Lower leg skin (tissue), 4 donors: Measurements from ENCODE around the gene ADI1. TPM values are rescaled to one million over a fixed set of nuclear protein-coding genes. Genes with fewer than 3 reads are reported as not detected.
A peak's percentile ranks its signal among the peaks of the same experiment; 100 is the strongest.
"Not testable (repeated sequence)": the region's sequence is repeated elsewhere in the genome, so short reads cannot be mapped to it uniquely, and the experiment has no call there.

ENCODE experiments used
- DNase-seq, 2 donors: peaks; one replicate each; pipeline ENCODE4 v3.0.0-alpha.2; 2019; ENCODE audit warnings: low spot score in 2 of 2
- H3K4me3 ChIP-seq: fragments of 200-600 bp; sonication (generic); 2 replicates; pipeline ENCODE4 v1.5.1; 2017; ENCODE audit warnings: mild to moderate bottlenecking, low read depth; ENCODE audit not compliant: poor library complexity, severe bottlenecking
- CTCF ChIP-seq, 3 donors: fragments of 450-650 bp; IDR thresholded peaks; one replicate each; pipeline ENCODE4 v1.5.1; 2016; ENCODE audit warnings: antibody characterized with exemption in 3 of 3, mild to moderate bottlenecking in 3 of 3, moderate library complexity in 2 of 3
- POLR2A ChIP-seq, 2 donors: fragments of 450-650 bp; IDR thresholded peaks; one replicate each; pipeline ENCODE4 v1.6.1; 2016 to 2017; ENCODE audit warnings: antibody characterized with exemption in 2 of 2, mild to moderate bottlenecking in 1 of 2, moderate library complexity in 1 of 2
- WGBS, 2 donors: methylation state at CpG; one replicate each; pipeline ENCODE4 v1.1.5; 2018; 5-methylcytosine and 5-hydroxymethylcytosine counted together
- intact Hi-C: fragments of 100-400 bp; cut with DNase I; formaldehyde crosslinking; loops from one replicate; pipeline ENCODE4 v1.15.0; 2023; ENCODE audit warnings: low total_unique reads
- total RNA-seq, 4 donors: library from RNA; depleted of rRNA; stranded (reverse); fragments of >200 nt; gene quantifications; one replicate each; pipeline ENCODE4 v1.1.0, GENCODE V29; 2016

ADI1 gene
- total RNA-seq, 4 donors from 2014 or later = 29.1 to 55.5 (median 44.1) TPM

DNA sequence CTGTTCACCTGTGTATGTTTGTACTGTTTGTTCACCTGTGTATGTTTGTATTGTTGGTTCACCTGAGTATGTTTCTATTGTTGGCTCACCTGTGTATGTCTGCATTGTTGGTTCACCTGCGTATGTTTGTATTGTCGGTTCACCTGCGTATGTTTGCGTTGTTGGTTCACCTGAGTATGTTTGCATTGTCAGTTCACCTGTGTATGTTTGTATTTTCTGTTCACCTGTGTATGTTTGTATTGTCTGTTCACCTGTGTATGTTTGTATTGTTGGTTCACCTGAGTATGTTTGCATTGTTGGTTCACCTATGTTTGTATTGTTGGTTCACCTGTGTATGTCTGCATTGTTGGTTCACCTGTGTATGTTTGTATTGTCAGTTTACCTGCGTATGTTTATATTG is 14.6 kb downstream of the ADI1 start:
- no peak for TF ChIP-seq CTCF (IDR thresholded peaks at IDR 0.05)
- 92 to 93% methylated on average over 5 of the region's 5 CpGs for WGBS, 2 donors
- no peak overlapping the region for H3K4me3 ChIP-seq
- intact Hi-C loops = no loop called here
- DNase-seq = no peak

GRCh38 chr2:3503483-3503882 is 15.8 kb downstream of the ADI1 start:
- no peak for DNase-seq
- intact Hi-C loops = no loop called here
- TF ChIP-seq CTCF (IDR thresholded peaks at IDR 0.05) (no peak), POLR2A (IDR thresholded peaks at IDR 0.05) (no peak)
- 88 to 95% methylated on average over 13 of the region's 13 CpGs for WGBS, 2 donors
- no peak overlapping the region for H3K4me3 ChIP-seq

DNA sequence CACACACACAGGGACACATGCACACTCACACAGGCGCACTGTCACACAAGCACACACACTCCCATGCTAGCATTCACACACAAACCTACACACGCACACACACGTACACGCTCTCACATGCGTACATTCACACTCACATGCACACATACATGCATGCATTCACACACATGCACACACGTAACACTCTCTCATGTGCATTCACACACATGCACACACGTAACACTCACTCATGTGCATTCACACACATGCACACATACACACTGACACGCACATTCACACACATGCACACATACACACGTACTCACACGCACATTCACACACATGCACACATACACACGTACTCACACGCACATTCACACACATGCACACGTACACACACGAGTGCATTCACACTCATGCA is 16.3 kb downstream of the ADI1 start:
- WGBS, 2 donors = 91 to 93% methylated on average over 14 of the region's 14 CpGs
- no peak overlapping the region for H3K4me3 ChIP-seq
- DNase-seq = no peak
- intact Hi-C loops = no loop called here
- no peak for TF ChIP-seq CTCF (IDR thresholded peaks at IDR 0.05)
- TF ChIP-seq POLR2A (IDR thresholded peaks at IDR 0.05) = no peak

DNA sequence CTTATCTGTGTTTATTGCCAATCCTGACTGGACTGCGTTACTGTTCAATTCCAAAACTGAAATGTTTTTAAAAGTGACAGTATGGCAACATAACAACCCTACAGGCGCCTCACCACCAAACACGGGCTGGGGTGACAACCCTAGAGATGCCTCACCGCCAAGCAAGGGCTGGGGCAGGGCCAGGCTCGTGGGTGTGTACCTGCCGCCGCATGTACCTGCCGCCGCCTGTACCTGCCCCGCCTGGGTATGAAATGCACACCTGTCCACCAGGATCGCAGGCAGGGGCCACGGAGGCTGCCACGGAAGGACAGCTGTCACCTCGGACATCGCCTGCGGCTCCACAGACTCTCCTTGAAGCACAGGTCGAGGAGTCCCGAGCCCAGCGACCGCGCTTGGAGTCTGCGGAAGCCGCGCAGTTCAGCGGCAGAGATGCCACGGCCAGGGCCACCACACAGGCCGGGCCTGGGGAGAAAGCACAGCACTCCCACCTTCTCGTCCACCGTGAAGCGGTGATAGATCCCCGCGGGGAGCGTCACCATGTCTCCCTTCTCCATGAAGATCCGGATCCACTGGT is 18.9 kb downstream of the ADI1 start:
- 87% methylated on average over 32 to 34 of the region's 34 CpGs for WGBS, 2 donors
- no peak for TF ChIP-seq CTCF (IDR thresholded peaks at IDR 0.05)
- TF ChIP-seq POLR2A (IDR thresholded peaks at IDR 0.05) = no peak
- peak in 1 of 2 donors; percentile 72 for DNase-seq
- intact Hi-C loops = no loop called here
- H3K4me3 ChIP-seq = no peak overlapping the region

DNA sequence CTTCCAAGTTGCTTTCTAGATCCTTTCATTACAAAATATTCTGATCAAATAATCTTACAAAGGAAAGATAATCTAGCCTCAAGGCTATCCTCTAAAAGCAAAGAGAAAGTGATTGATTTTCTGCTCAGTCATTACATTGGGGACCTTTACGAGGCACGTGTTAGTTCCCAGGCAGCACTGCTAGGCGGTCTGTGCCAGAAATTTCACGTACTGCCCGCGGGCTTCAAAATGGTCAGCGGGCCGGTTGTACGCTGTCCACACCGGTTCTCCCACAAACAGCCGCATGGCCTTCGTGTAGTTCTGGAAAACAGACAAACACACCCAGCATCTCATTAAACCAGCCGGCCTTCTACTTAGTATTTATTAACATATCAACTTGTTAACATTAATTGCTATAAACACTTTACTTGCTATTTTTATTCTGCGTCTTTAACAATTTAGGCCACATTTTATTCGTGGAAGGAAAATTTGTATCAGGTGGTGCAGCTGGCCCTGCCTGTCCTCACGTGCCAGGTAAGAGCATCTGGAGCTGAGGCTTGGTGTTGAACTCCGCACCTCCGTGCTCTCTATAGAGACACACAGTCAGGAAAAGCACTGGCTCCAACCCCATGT is 20.4 kb downstream of the ADI1 start:
- no peak overlapping the region for H3K4me3 ChIP-seq
- peak in 1 of 2 donors; percentile 52 for DNase-seq
- no peak for TF ChIP-seq CTCF (IDR thresholded peaks at IDR 0.05)
- TF ChIP-seq POLR2A (IDR thresholded peaks at IDR 0.05) = no peak
- 95 to 96% methylated on average over 18 of the region's 18 CpGs for WGBS, 2 donors
- intact Hi-C loops = no loop called here

- intact Hi-C loops, H3K4me3 ChIP-seq: not testable (repeated sequence)
- WGBS, 2 donors = 96 to 97% methylated on average over 15 of the region's 15 CpGs
- peak in 1 of 2 donors; percentile 56 for DNase-seq
Measured at GRCh38 chr2:3496708-3497080, 22.6 kb downstream of the ADI1 start.
